Kidney (tissue), 14 donors: ENCODE data around the gene INCENP. TPM values are rescaled to one million over a fixed set of nuclear protein-coding genes. Genes with fewer than 3 reads are reported as not detected.

Experiments
- DNase-seq, 5 donors: peaks; one replicate each; pipeline ENCODE4 v3.0.0-alpha.2; 2013 to 2020
- FAIRE-seq: peaks from 2 replicates; lab custom pipeline; 2012; peaks lifted over from hg19 to GRCh38; lab: Jason Lieb, UNC
- H3K27ac ChIP-seq, 2 donors: one replicate each; pipeline ENCODE4 v1.7.0; 2013; ENCODE audit warnings: low read depth in 2 of 2, low read length in 2 of 2, inconsistent platforms in 1 of 2
- H3K27me3 ChIP-seq: one replicate; pipeline ENCODE4 v1.7.1; 2013; ENCODE audit warnings: low read length, inconsistent platforms; ENCODE audit not compliant: control insufficient read depth, insufficient read depth
- H3K36me3 ChIP-seq, 3 donors: one replicate each; pipeline versions ENCODE4 v1.7.0 to v1.7.1; 2013; ENCODE audit warnings: low read length in 3 of 3, control low read depth in 1 of 3, inconsistent platforms in 1 of 3; ENCODE audit not compliant: insufficient read depth in 3 of 3, control insufficient read depth in 2 of 3
- H3K4me1 ChIP-seq, 3 donors: one replicate each; pipeline versions ENCODE4 v1.7.0 to v1.7.1; 2013; ENCODE audit warnings: low read length in 3 of 3, inconsistent platforms in 1 of 3, low read depth in 1 of 3; ENCODE audit not compliant: control insufficient read depth in 2 of 3, insufficient read depth in 2 of 3
- H3K4me3 ChIP-seq, 3 donors: one replicate each; pipeline versions ENCODE4 v1.7.0 to v1.8.1; 2013; ENCODE audit warnings: low read length in 3 of 3, control low read depth in 1 of 3, inconsistent platforms in 1 of 3
- H3K9ac ChIP-seq, 3 donors: one replicate each; pipeline versions ENCODE4 v1.7.0 to v1.7.1; 2013; ENCODE audit warnings: low read length in 3 of 3, control low read depth in 1 of 3, inconsistent platforms in 1 of 3
- H3K9me3 ChIP-seq, 3 donors: one replicate each; pipeline versions ENCODE4 v1.7.0 to v1.7.1; 2013; ENCODE audit warnings: low read length in 3 of 3, control low read depth in 1 of 3, inconsistent platforms in 1 of 3; ENCODE audit not compliant: control insufficient read depth in 2 of 3, insufficient read depth in 1 of 3
- intact Hi-C: fragments of 100-400 bp; cut with DNase I; formaldehyde crosslinking; loops from one replicate; pipeline ENCODE4 v1.11.1; 2022
- polyA plus RNA-seq: library from polyadenylated mRNA; stranded (reverse); fragments of 350-450 nt; fragmentation: Illumina TruSeq; extraction: RNeasy Lipid Tissue Mini Kit (QIAGEN cat#74804); gene quantifications from one replicate; pipeline ENCODE4 v1.2.3, GENCODE V29; 2014; ENCODE audit warnings: low read depth, low replicate concordance; ENCODE audit not compliant: insufficient read depth
- total RNA-seq: library from RNA; stranded (reverse); fragmentation: NEBNext Ultra II Directional; extraction: Animal tissue kit (Norgen Biotek cat#: 25700); gene quantifications from one replicate; pipeline ENCODE4 v1.2.1, GENCODE V29; 2021
- TF ChIP-seq, protein P1 (sequence below): IDR thresholded peaks from 3 replicates; pipeline ENCODE4 v1.5.1; 2012; ENCODE audit warnings: mild to moderate bottlenecking, moderate library complexity, borderline replicate concordance; ENCODE audit not compliant: insufficient read depth; ENCODE audit errors: extremely low read depth
- donor health status: control.
- donor health status: control.
- donor health status: control.
- donor health status: control.
- donor health status: control.
- donor health status: DM: yes; HTN: yes; CAD: no.
- donor health status: Normal renal cell carcinoma (clear cell type).

The INCENP gene
- total and polyA plus RNA-seq, 2 donors from 2014 or later, result 2.9 to 17.5 TPM

DNA sequence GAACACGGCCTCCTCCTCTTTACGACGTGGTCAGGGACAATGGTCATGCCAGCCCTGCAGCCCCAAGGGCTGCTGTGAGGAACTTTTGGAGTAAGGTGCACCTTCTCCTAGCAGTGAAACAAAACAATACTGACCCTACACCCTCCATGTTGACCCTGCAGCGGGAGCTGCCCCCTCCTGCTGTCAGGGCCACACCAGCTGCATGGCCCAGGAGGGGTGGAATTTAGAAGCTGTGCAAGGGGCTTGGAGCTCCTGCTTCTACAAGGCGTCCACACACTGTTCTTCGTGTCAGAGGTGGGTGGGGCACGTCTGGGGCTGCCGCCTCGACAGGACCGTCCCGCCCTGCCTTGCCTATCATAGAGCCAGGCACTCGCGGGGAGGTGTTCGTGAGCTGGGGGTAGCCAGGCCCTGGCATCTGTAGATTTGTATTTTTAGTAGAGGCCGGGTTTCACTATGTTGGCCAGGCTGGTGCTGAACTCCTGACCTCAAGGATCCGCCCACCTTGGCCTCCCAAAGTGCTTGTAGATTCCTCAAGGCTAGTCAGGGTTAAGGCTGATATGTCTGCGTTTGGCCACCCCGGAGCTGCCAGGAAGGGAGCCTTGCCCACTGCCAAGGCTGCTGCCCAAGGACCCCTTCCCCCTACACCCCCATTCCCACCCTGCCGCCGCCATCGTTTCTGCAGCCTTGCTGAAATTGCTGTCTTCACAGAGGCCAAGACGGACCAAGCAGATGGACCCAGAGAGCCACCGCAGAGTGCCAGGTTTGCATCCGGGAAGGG is 15.9 kb downstream of the INCENP start:
- Histone ChIP-seq H3K4me3 (no peak overlapping the region), H3K27ac (no peak overlapping the region), H3K9ac (no peak overlapping the region), H3K36me3 (peaks cover 0 to 12% (median 6%) of the 10 kb centered on the region in 3 donors), H3K4me1 (no peaks in the 10 kb centered on the region), H3K27me3 (no peaks in the 10 kb centered on the region), H3K9me3 (no peaks in the 10 kb centered on the region)
- TF ChIP-seq, protein P1, sequence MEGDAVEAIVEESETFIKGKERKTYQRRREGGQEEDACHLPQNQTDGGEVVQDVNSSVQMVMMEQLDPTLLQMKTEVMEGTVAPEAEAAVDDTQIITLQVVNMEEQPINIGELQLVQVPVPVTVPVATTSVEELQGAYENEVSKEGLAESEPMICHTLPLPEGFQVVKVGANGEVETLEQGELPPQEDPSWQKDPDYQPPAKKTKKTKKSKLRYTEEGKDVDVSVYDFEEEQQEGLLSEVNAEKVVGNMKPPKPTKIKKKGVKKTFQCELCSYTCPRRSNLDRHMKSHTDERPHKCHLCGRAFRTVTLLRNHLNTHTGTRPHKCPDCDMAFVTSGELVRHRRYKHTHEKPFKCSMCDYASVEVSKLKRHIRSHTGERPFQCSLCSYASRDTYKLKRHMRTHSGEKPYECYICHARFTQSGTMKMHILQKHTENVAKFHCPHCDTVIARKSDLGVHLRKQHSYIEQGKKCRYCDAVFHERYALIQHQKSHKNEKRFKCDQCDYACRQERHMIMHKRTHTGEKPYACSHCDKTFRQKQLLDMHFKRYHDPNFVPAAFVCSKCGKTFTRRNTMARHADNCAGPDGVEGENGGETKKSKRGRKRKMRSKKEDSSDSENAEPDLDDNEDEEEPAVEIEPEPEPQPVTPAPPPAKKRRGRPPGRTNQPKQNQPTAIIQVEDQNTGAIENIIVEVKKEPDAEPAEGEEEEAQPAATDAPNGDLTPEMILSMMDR, result no peak
- no peak for FAIRE-seq
- intact Hi-C loops, result no loop called here
- DNase-seq, result peak in 1 of 5 donors; percentile 4

DNA sequence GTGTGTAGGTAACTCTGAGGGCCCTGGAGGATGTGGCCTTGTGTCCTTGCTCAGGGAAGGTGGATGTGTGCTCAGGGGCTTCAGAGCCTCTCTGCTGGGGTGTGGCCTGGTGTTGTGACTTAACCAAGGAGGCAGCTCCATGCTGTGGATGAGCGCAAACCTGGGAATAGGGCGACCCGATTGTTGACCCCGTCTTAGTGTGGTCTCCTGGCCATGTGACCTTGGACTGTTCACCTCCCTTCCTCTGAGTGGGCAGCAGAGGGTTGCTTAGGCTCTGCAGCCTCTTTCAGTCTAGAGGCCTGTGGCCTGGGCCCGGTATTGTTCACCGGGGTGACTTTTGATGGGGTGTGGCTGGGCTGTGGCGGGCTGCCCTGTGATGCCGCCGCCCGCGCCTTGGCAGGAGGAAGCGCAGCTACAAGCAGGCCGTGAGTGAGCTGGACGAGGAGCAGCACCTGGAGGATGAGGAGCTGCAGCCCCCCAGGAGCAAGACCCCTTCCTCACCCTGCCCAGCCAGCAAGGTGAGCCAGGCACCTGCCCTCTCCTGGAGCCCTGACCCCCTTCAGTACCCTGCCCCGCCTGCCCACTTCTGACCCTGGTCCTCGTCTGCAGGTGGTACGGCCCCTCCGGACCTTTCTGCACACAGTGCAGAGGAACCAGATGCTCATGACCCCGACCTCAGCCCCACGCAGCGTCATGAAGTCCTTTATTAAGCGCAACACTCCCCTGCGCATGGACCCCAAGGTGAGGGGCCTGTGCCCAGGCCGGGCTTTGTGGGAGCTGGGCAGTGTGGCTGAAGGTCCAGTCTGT is 16.7 kb downstream of the INCENP start:
- DNase-seq, result peak in 1 of 5 donors; percentile 5
- Histone ChIP-seq H3K27ac (no peak overlapping the region), H3K9ac (no peak overlapping the region), H3K27me3 (no peaks in the 10 kb centered on the region), H3K4me3 (no peak overlapping the region), H3K36me3 (peaks cover 0 to 12% (median 6%) of the 10 kb centered on the region in 3 donors), H3K9me3 (no peaks in the 10 kb centered on the region), H3K4me1 (no peaks in the 10 kb centered on the region)
- TF ChIP-seq, protein P1, result no peak
- intact Hi-C loops, result no loop called here
- FAIRE-seq, result no peak

DNA sequence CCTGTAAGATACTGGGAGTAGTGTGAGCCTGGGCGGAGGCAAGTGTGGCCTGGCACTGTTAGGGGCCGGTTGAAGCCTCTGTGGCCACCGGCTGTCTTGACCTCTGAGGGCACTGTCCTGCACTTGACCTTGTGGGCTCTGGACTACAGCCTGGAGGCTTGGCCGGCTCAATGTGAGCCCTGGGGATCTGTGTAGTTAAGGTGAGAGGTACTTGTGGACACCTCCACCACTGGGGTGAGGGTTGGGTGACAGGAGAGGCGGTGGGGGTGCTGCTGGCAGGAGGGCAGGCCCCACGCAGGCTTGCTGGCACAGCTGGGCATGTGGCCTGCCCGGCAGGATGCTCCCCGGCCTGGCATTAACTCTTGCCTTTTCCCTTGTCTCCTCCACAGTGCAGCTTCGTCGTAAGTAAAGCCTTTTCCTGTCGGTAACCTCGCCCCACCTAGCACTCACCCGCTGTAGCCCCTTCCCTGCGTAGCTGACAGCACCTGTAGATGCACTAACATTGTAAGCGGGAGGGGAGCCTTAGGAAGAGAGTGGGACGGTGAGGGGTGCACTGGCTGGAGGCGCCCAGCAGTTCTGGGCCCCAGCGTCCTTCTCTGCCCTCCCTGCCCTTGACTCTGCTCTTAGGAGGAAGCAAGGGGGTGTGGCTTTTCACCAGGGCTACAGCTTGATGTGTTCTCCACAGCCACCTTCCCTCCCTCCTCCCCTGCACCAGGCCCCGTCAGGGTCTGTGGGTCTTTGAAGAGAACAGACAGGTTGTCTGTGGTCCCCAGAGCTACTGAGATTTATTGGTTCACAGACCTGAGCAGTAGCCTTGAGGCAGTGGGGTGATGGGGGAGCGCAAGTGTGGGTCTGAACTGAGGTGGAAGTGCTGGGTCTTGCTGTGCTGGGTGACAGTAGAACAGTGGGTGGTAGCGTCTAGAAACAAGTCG is 17.6 kb downstream of the INCENP start:
- peak in 1 of 5 donors; percentile 4 for DNase-seq
- Histone ChIP-seq H3K27ac (no peak overlapping the region), H3K9ac (no peak overlapping the region), H3K9me3 (no peaks in the 10 kb centered on the region), H3K27me3 (no peaks in the 10 kb centered on the region), H3K36me3 (peaks cover 0 to 12% (median 6%) of the 10 kb centered on the region in 3 donors), H3K4me1 (no peaks in the 10 kb centered on the region), H3K4me3 (no peak overlapping the region)
- TF ChIP-seq, protein P1, result no peak
- no peak for FAIRE-seq
- intact Hi-C loops, result no loop called here
